Measurements from ENCODE around the gene PPT1.

Gene PPT1

DNA sequence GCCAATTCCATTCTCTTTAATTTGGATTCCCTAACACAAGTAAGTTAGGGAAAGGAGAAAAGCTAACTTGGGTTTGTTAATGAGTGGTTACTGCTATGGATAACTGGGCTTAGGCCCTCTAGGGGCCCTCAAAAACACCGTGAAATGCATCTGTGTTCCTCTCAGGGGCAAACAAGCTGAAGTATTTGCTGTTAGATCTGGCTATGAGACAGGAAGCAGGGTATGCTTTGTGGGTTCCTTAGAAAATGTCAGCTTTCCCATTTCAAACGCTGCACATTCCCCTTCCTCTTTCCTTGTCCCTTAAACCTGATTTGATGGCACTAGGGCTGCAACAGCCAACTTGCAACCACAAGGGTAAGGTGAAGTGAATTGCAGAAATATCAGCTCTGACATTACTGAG is 62.2 kb downstream of the PPT1 start:
- DNase-seq (ENCODE audit: low read depth), result no peak
- TF ChIP-seq CTCF (IDR thresholded peaks at IDR 0.05; ENCODE audit: control insufficient read depth, insufficient read depth, low read depth, low read length, missing control alignments), result no peak
- no peak overlapping the region for H3K4me3 ChIP-seq (ENCODE audit: control insufficient read depth, low read depth, low read length)

- no peak overlapping the region for H3K4me3 ChIP-seq (ENCODE audit: control insufficient read depth, low read depth, low read length)
- peak; percentile 68 for TF ChIP-seq CTCF (IDR thresholded peaks at IDR 0.05; ENCODE audit: control insufficient read depth, insufficient read depth, low read depth, low read length, missing control alignments)
- no peak for DNase-seq (ENCODE audit: low read depth)
Observed at GRCh38 chr1:40032240-40032891, 64.7 kb downstream of the PPT1 start.

GRCh38 chr1:40030528-40031135 is 66.4 kb downstream of the PPT1 start:
- no peak for TF ChIP-seq CTCF (IDR thresholded peaks at IDR 0.05; ENCODE audit: control insufficient read depth, insufficient read depth, low read depth, low read length, missing control alignments)
- no peak for DNase-seq (ENCODE audit: low read depth)
- H3K4me3 ChIP-seq (ENCODE audit: control insufficient read depth, low read depth, low read length), result no peak overlapping the region

- DNase-seq (ENCODE audit: low read depth), result no peak
- no peak for TF ChIP-seq CTCF (IDR thresholded peaks at IDR 0.05; ENCODE audit: control insufficient read depth, insufficient read depth, low read depth, low read length, missing control alignments)
- H3K4me3 ChIP-seq (ENCODE audit: control insufficient read depth, low read depth, low read length), result no peak overlapping the region
Observed at GRCh38 chr1:40029608-40030007, 67.4 kb downstream of the PPT1 start.

- no peak overlapping the region for H3K4me3 ChIP-seq (ENCODE audit: control insufficient read depth, low read depth, low read length)
- TF ChIP-seq CTCF (IDR thresholded peaks at IDR 0.05; ENCODE audit: control insufficient read depth, insufficient read depth, low read depth, low read length, missing control alignments), result no peak
Observed at GRCh38 chr1:40027647-40028046, 69.4 kb downstream of the PPT1 start.

GRCh38 chr1:40024671-40025070 is 72.4 kb downstream of the PPT1 start:
- no peak for DNase-seq (ENCODE audit: low read depth)
- no peak for TF ChIP-seq CTCF (IDR thresholded peaks at IDR 0.05; ENCODE audit: control insufficient read depth, insufficient read depth, low read depth, low read length, missing control alignments)
- no peak overlapping the region for H3K4me3 ChIP-seq (ENCODE audit: control insufficient read depth, low read depth, low read length)

More at GRCh38 chr1:40027647-40028046, 69.4 kb downstream of the PPT1 start:
- no peak for DNase-seq (ENCODE audit: low read depth)

All from AG09309 (cell line).